ENCODE data around the gene CAMKK1. TPM values are rescaled to one million over a fixed set of nuclear protein-coding genes. Genes with fewer than 3 reads are reported as not detected.
A peak's percentile ranks its signal among the peaks of the same experiment; 100 is the strongest.
"Not testable (repeated sequence)": the region's sequence is repeated elsewhere in the genome, so short reads cannot be mapped to it uniquely, and the experiment has no call there.

The CAMKK1 gene
- total RNA-seq, 1 experiment from 2014 or later = 9.6 TPM

- TF ChIP-seq USF1 (CRISPR knock-in tag; IDR thresholded peaks at IDR 0.05) (no peak), NFYB (CRISPR knock-in tag; conservative IDR thresholded peaks at IDR 0.05; ENCODE audit: low read depth) (no peak), ZNF138 (CRISPR knock-in tag; conservative IDR thresholded peaks at IDR 0.05) (no peak), CDX4 (CRISPR knock-in tag; IDR thresholded peaks at IDR 0.05; ENCODE audit: borderline replicate concordance) (no peak)
Measured at GRCh38 chr17:3845291-3845620, 47.6 kb downstream of the CAMKK1 start (continued).

- Mint-ChIP-seq H3K4me1 (peaks cover 18% of the 10 kb centered on the region), H3K36me3 (peaks cover 27% of the 10 kb centered on the region), H3K4me3 (peak overlapping the region; percentile 93)
- ATAC-seq; H3K9me3 Mint-ChIP-seq; H3K27me3 Mint-ChIP-seq (ENCODE audit: low read depth); POLR2A ChIA-PET; H3K27ac Mint-ChIP-seq; DNase-seq (ENCODE audit: low spot score): not testable (repeated sequence)
- CTCF ChIA-PET = interaction anchor here (0.6 to 5.5 kb wide), 26 partner anchors 13 to 1012 kb away, joined by 3 to 73 read pairs (median 6); partner anchors contain the start of genes CAMKK1, CYB5D2 and HASPIN
Measured at GRCh38 chr17:3844556-3844955, 48.3 kb downstream of the CAMKK1 start.

- TF ChIP-seq ZBTB43 (CRISPR knock-in tag; IDR thresholded peaks at IDR 0.05) = no peak
- TF ChIP-seq CTCF (IDR thresholded peaks at IDR 0.05) = peak; percentile 36; the same call in 1 of the 2 replicates
- H3K36me3 Mint-ChIP-seq = peaks cover 32% of the 10 kb centered on the region
- DNase-seq (ENCODE audit: low spot score) (peak; percentile 67), ATAC-seq (peak; percentile 29)
- ChIA-PET POLR2A (no interaction called here), CTCF (interaction anchor here (0.6 to 5.5 kb wide), 38 partner anchors 14 to 1012 kb away, joined by 3 to 73 read pairs (median 4); partner anchors contain the start of genes ATP2A3, CAMKK1, CYB5D2 and HASPIN)
- H3K4me3 Mint-ChIP-seq = peak overlapping the region; percentile 93
- H3K4me1 Mint-ChIP-seq = peaks cover 18% of the 10 kb centered on the region
- H3K9me3 Mint-ChIP-seq = no peaks in the 10 kb centered on the region
- H3K27me3 Mint-ChIP-seq (ENCODE audit: low read depth) = no peaks in the 10 kb centered on the region
- H3K27ac Mint-ChIP-seq = peak overlapping the region; percentile 92
Measured at GRCh38 chr17:3843935-3844516, 48.8 kb downstream of the CAMKK1 start.

- DNase-seq (ENCODE audit: low spot score) (no peak), ATAC-seq (no peak)
- Mint-ChIP-seq H3K36me3 (peaks cover 58% of the 10 kb centered on the region), H3K27me3 (ENCODE audit: low read depth) (no peaks in the 10 kb centered on the region), H3K9me3 (no peaks in the 10 kb centered on the region), H3K4me1 (no peaks in the 10 kb centered on the region), H3K4me3 (no peak overlapping the region), H3K27ac (peak overlapping the region; percentile 63; the same call in 1 of the 2 replicates)
- POLR2A ChIA-PET = interaction anchor here (1.2 kb wide), 1 partner anchor 8 kb away, joined by 4 read pairs; the partner anchor contains the start of gene NCBP3
- CTCF ChIA-PET = interaction anchor here (1.2 to 2.3 kb wide), 3 partner anchors 11 to 155 kb away, joined by 5 to 13 read pairs (median 7); no protein-coding TSS in a partner anchor
- TF ChIP-seq HMGA2 (CRISPR knock-in tag; IDR thresholded peaks at IDR 0.05) (no peak), ZNF396 (CRISPR knock-in tag; IDR thresholded peaks at IDR 0.05; ENCODE audit: borderline replicate concordance) (no peak), CREB1 (CRISPR knock-in tag; IDR thresholded peaks at IDR 0.05) (no peak), ERG (CRISPR knock-in tag; IDR thresholded peaks at IDR 0.05) (no peak), ATF6 (CRISPR knock-in tag; IDR thresholded peaks at IDR 0.05) (no peak), ZMAT4 (CRISPR knock-in tag; IDR thresholded peaks at IDR 0.05) (no peak), EMX1 (CRISPR knock-in tag; IDR thresholded peaks at IDR 0.05) (no peak), CREM (CRISPR knock-in tag; IDR thresholded peaks at IDR 0.05) (no peak), GABPB1 (CRISPR knock-in tag; IDR thresholded peaks at IDR 0.05) (no peak), NR3C1 (CRISPR knock-in tag; conservative IDR thresholded peaks at IDR 0.05; ENCODE audit: low read depth) (no peak), PRDM15 (CRISPR knock-in tag; IDR thresholded peaks at IDR 0.05) (no peak)
Measured at GRCh38 chr17:3838206-3838605, 54.6 kb downstream of the CAMKK1 start.
